ENCODE measurements around the gene PPM1D.

PPM1D gene

GRCh38 chr17:60676758-60677307, 76.8 kb downstream of the PPM1D start:
- DNase-seq = no peak

GRCh38 chr17:60677308-60678117, 77.5 kb downstream of the PPM1D start, which contains the start of gene BCAS3:
TSS of gene BCAS3 (plus strand) at chr17:60677851.
- peak; percentile 96 for DNase-seq

- DNase-seq = no peak
Observed at GRCh38 chr17:60678118-60678444, 78.1 kb downstream of the PPM1D start.

GRCh38 chr17:60679287-60679686, 79.3 kb downstream of the PPM1D start:
- no peak for DNase-seq

- no peak for DNase-seq
Observed at GRCh38 chr17:60680754-60681153, 80.8 kb downstream of the PPM1D start.

GRCh38 chr17:60685437-60685836, 85.4 kb downstream of the PPM1D start:
- no peak for DNase-seq

- no peak for DNase-seq
Observed at GRCh38 chr17:60695960-60696359, 96.0 kb downstream of the PPM1D start.

- no peak for DNase-seq
Observed at GRCh38 chr17:60699090-60699489, 99.1 kb downstream of the PPM1D start.

GRCh38 chr17:60704170-60704569, 104.2 kb downstream of the PPM1D start:
- no peak for DNase-seq

- no peak for DNase-seq
Observed at GRCh38 chr17:60712675-60713074, 112.7 kb downstream of the PPM1D start.

- DNase-seq = no peak
Observed at GRCh38 chr17:60713608-60714007, 113.6 kb downstream of the PPM1D start.

Data from right forelimb (tissue), 1 donor.